Gastrocnemius medialis (tissue), 4 donors: ENCODE measurements around the gene CORIN.

Experiments used
- CTCF ChIP-seq, 5 experiments: fragments of 450-650 bp in 3 of 5; fragments of 200-600 bp in 2 of 5; sonication (generic) in 2 of 5; IDR thresholded peaks in 4 of 5; conservative IDR thresholded peaks in 1 of 5; 1 replicate in 4 of 5; 2 replicates in 1 of 5; pipeline ENCODE4 v1.5.1; 2016 to 2019; ENCODE audit warnings: antibody characterized with exemption in 5 of 5, mild to moderate bottlenecking in 3 of 5, moderate library complexity in 3 of 5
- POLR2A ChIP-seq, 2 donors: fragments of 450-650 bp; IDR thresholded peaks; one replicate each; pipeline ENCODE4 v1.6.1; 2017; ENCODE audit warnings: antibody characterized with exemption in 2 of 2, mild to moderate bottlenecking in 2 of 2, moderate library complexity in 2 of 2

- no peak for TF ChIP-seq CTCF (IDR thresholded peaks at IDR 0.05 in 4 of 5, conservative IDR thresholded peaks at IDR 0.05 in 1 of 5)
- no peak for TF ChIP-seq POLR2A (IDR thresholded peaks at IDR 0.05)
Measured at GRCh38 chr4:47698837-47699236, 139.0 kb downstream of the CORIN start.
